HG03342 (cell line): Measurements from ENCODE around the gene TRIM8.
"Not testable (repeated sequence)": the region's sequence is repeated elsewhere in the genome, so short reads cannot be mapped to it uniquely, and the experiment has no call there.

Experiments
- ATAC-seq: cut with Tn5 transposase; IDR thresholded peaks from one replicate; pipeline ENCODE4 v1.9.1; 2021; ENCODE audit warnings: mild to moderate bottlenecking, moderate library complexity; ENCODE audit not compliant: unreplicated experiment

The TRIM8 gene

DNA sequence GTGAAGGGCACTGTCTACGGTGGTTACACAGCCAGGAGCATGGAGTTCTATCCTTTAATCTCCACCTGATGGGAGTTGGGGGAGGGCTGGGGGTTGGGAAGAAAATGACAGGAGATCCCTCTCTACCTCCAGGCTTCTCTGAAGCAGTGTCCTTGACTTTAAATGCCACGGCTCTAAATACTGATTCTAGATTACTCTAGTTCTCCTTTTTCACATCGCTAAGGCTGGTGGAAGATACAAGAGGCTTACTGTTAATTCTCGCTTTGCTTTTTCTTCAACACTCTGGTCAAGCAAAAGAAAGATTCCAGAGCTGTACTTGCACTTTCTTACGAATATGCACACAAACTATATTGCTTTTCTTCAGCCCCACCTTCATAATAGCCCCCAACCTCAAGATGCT lies 39.5 kb downstream of the TRIM8 start:
- ATAC-seq, result no peak

DNA sequence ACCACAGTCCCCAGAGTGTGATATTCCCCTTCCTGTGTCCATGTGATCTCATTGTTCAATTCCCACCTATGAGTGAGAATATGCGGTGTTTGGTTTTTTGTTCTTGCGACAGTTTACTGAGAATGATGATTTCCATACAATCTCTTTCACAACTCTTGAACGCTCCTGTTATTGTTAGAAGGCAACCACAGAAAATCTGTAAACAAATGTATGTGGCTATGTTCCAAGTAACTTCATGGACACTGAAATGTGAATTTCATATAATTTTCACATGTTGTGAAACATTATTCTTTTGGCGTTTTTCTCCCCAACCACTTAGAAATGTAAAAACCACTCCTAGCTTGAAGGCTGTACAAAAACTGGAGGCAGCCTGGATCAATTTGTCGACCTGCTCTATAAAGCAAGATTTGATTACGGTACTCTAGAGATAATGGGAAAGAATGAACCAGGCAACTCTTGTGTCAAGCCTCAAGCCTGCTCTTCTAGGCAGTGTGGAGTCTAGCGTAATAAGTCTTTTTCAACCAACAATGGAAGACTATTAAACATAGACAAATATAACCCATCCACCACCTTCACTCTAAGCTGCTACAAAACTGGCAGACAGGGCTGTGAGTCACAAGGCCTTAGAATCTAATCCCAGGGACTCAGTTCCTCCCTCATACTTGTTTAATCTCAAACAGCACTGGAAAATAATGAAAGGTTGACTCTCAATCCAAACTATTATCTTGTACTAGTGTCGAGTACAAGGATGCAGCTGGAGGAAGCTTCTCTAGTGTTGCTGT lies 47.2 kb downstream of the TRIM8 start:
- no peak for ATAC-seq

DNA sequence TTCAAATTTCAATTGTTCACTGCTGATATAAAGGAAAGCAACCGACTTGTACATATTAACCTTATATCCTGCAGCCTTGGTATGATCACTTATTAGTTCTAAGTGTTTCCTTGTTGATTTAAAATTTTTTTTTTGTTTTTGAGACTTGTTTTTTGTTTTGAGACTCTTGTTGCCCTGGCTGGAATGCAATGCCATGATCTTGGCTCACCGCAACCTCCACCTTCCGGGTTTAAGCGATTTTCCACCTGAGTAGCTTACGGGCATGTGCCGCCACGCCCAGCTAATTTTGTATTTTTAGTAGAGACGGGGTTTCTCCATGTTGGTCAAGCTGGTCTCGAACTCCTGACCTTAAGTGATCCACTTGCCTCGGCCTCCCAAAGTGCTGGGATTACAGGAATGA lies 51.1 kb downstream of the TRIM8 start:
- ATAC-seq, result not testable (repeated sequence)

DNA sequence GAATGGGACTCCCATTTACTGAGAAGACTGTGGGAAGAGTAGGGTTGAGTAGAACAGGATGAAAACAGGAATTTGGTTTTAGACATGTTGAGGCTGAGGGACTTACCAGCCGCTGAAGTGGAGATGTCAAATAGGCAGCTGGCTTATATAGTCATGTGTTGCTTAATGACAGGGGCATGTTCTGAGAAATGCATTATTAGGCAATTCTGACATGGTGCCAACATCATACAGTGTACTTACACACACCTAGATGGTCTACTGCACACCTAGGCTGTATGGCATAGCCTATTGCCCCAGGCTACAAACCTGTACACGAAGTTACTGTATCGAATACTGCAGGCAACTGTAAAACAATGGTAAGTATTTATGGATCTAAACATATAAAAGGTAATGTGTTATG lies 52.5 kb downstream of the TRIM8 start:
- no peak for ATAC-seq

DNA sequence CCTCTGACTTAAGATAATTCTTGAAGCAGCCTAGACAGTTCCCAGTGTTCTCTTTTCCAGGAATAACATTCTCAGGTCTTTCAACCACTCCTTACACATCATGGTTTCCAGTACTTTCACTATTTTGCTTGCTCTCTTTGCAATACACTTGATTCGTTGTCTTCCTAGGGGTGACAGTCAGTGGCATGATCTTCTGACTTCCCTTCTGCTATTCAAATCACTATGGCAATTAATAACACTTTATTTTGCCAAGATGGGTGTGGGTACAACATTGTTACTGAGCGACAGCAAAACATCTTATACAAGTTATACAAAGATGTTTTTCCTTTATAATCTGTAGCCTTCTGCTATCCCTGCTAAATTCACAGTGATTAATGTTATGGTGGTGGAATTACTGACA lies 54.6 kb downstream of the TRIM8 start:
- ATAC-seq, result no peak

DNA sequence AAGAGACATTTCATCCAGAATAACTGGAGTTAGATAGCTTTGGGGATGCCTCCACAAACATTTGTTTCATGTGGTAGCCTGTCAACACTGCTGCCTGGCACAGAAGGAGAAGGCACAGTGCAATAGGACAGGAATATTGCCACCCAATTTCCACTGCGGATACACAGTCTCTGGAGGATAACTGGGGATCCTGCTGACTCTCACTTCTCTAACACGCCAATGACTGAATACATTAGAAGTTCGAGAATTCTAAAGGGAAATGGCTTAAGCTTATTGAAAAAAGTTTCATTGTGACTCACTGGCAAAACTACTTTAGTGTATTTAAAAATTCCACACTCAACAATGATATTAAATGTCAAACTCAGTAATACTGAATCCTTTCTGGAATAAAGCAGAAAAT lies 57.0 kb downstream of the TRIM8 start:
- ATAC-seq, result no peak

DNA sequence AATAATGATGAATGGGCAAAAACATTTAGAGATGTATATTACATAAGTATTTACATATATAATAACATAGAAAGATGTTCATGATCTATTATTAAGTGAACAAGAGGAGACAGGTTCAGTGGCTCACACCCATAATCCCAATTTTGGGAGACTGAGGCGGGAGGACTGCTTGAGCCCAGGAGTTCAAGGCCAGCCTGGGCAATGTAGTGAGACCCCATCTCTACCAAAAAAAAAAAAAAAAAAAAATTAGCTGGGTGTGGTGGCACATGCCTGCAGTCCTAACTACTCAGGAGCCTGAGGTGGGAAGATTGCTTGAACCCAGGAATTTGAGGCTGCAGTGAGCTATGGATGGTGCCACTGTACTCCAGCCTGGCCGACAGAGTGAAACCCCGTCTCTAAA lies 57.5 kb downstream of the TRIM8 start:
- ATAC-seq, result no peak

DNA sequence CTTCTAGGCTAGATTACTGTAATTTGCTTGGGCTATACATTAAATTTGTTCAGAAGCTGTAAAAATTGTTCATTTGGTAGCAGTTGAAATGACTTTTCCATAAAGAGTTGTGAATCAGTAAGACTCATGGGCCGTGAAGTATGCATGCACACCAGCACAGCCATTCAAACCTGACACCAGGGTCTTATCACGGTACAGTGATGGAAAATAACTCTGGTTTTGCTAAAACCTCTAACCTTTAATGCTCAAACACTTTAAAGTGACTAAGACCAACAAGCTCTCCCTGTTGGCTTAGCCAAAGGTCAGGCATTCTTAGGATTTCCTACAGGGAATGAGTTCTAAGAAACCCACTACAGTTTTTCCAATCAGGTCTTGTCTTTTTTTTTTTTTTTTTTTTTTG lies 58.5 kb downstream of the TRIM8 start:
- ATAC-seq, result no peak

DNA sequence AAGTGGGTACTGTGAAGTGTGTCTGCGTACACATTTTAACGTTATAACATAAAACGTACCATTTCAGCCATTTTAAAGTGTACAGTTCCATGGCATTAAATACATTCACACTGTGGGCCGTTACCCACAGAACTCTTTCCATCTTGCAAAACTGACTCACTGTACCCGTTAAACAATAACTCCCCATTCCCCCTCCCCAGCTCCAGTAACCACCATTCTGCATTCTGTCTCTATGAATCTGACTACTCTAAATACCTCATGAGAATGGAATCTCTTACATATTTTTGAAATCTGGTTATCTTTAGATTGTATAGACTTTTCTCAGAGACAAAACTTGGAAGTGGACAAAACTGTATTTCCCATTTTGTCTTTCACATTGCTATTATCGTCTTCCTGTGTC lies 60.6 kb downstream of the TRIM8 start:
- no peak for ATAC-seq

DNA sequence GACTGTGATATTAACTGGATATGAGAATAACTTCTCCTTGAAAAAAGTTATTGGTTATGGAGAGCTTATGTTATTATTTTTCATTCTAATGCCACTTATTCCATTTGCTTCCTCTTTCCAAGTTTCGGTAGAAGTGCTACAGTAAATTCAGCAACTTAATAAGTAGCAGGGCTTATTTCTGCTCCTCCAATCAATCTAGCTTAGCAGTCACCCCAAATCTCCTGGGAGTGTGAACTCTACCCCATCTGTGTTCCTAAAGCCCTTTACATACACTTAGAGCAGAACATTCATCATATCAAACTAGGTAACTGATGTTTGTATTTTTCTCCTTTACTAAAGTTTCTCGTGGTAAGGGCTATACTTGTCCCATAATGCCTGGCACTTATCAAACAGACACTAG lies 61.3 kb downstream of the TRIM8 start:
- no peak for ATAC-seq
